HEK293T (cell line): ENCODE data around the gene SAMSN1.

Experiments
- BHLHE40 ChIP-seq: fragments of 450-650 bp; IDR thresholded peaks from 2 replicates; pipeline ENCODE4 v1.6.1; 2016; ENCODE audit warnings: mild to moderate bottlenecking, moderate library complexity, borderline replicate concordance
- CTBP1 ChIP-seq: fragments of 450-650 bp; IDR thresholded peaks from 2 replicates; pipeline ENCODE4 v1.6.1; 2016; ENCODE audit warnings: borderline replicate concordance
- ELF4 ChIP-seq: fragments of 450-650 bp; IDR thresholded peaks from 2 replicates; pipeline ENCODE4 v1.6.1; 2017; ENCODE audit warnings: antibody characterized with exemption
- FOXM1 ChIP-seq: fragments of 450-650 bp; IDR thresholded peaks from 2 replicates; pipeline ENCODE4 v1.6.1; 2017; ENCODE audit warnings: mild to moderate bottlenecking, borderline replicate concordance
- HDGF ChIP-seq: fragments of 450-650 bp; IDR thresholded peaks from 2 replicates; pipeline ENCODE4 v1.6.1; 2017; ENCODE audit warnings: antibody characterized with exemption, borderline replicate concordance
- L3MBTL2 ChIP-seq: fragments of 450-650 bp; conservative IDR thresholded peaks from 2 replicates; pipeline ENCODE4 v1.6.1; 2016; ENCODE audit warnings: mild to moderate bottlenecking
- SP1 ChIP-seq: fragments of 450-650 bp; IDR thresholded peaks from 2 replicates; pipeline ENCODE4 v1.6.1; 2017
- SUZ12 ChIP-seq: fragments of 450-650 bp; IDR thresholded peaks from 2 replicates; pipeline ENCODE4 v1.6.1; 2016; ENCODE audit warnings: mild to moderate bottlenecking

- TF ChIP-seq SP1 (no peak), ELF4 (no peak), SUZ12 (no peak), BHLHE40 (no peak), HDGF (no peak), L3MBTL2 (no peak), FOXM1 (no peak), CTBP1 (no peak)
Observed at GRCh38 chr21:14477133-14477532, 69.0 kb downstream of the SAMSN1 start.
